ENCODE results near the gene CMKLR1. TPM values are rescaled to one million over a fixed set of nuclear protein-coding genes. Genes with fewer than 3 reads are reported as not detected.

Gene CMKLR1
- total and polyA plus RNA-seq, 10 of the 15 experiments (the other 5 are each of a cell fraction or from before 2014, with no cell fraction given) = 13.8 to 52.3 (median 26.2) TPM

GRCh38 chr12:108299980-108300696 is 39.0 kb downstream of the CMKLR1 start:
- H3K4me1 ChIP-seq (ENCODE audit: control insufficient read depth, insufficient read depth, low read length) = peaks cover 55% of the 10 kb centered on the region
- H4K20me1 ChIP-seq (ENCODE audit: control insufficient read depth, insufficient read depth) = no peaks in the 10 kb centered on the region; the same call in 1 of the 2 replicates
- intact Hi-C loops (cut with micrococcal nuclease; ENCODE audit: unreplicated experiment) = no loop called here
- in situ Hi-C loops (cut with MboI) = no loop called here
- H3K27me3 ChIP-seq (replicated peaks in 1 of 2; ENCODE audit: control insufficient read depth in 2 of 2, insufficient read depth in 2 of 2, low read length in 1 of 2) = no peaks in the 10 kb centered on the region
- H3K4me2 ChIP-seq (ENCODE audit: control insufficient read depth, insufficient read depth) = no peak overlapping the region
- peak; percentile 89 for TF ChIP-seq ZNF24 (IDR thresholded peaks at IDR 0.05)
- TF ChIP-seq BHLHE40 (IDR thresholded peaks at IDR 0.05; ENCODE audit: borderline replicate concordance in 1 of 2, low read depth in 2 of 2, low read length in 1 of 2) = no peak
- no peak for ATAC-seq
- H3K36me3 ChIP-seq (ENCODE audit: control insufficient read depth in 2 of 2, insufficient read depth in 2 of 2, low read length in 1 of 2) = peaks cover 0 to 6% of the 10 kb centered on the region in 2 experiments; a peak in 1 of 4 replicates
- DNase-seq (ENCODE audit: low read depth, low spot score) = no peak
- ChIA-PET RAD21 (ENCODE audit: unreplicated experiment) (no interaction called here), POLR2A (no interaction called here), CTCF (interaction anchor here (1.7 kb wide), 1 partner anchor 35 kb away, joined by 7 read pairs; no protein-coding TSS in a partner anchor), SMC1A (ENCODE audit: uncharacterized antibody, unreplicated experiment) (interaction anchor here (1.3 kb wide), 1 partner anchor 14 kb away, joined by 4 read pairs; no protein-coding TSS in a partner anchor)
- H3K4me3 ChIP-seq = no peak overlapping the region
- peaks cover 4% of the 10 kb centered on the region; the same call in 1 of the 3 replicates for H3K9me3 ChIP-seq (replicated peaks; ENCODE audit: control insufficient read depth, insufficient read depth, low read length)
- no peak overlapping the region for H3K27ac ChIP-seq (ENCODE audit: control insufficient read depth, insufficient read depth)
- H3K9ac ChIP-seq (ENCODE audit: control insufficient read depth, insufficient read depth, low read length) = no peak overlapping the region
- peaks cover 2% of the 10 kb centered on the region for H3K79me2 ChIP-seq (ENCODE audit: control insufficient read depth, insufficient read depth, low read length)
- no TSS peak for BruUV-seq (replicated peaks)
- no peak for FAIRE-seq
- H2AFZ ChIP-seq (ENCODE audit: control insufficient read depth, low read depth, low read length) = no peak overlapping the region
- 91% methylated on average over 7 of the region's 7 CpGs for WGBS (ENCODE audit: insufficient coverage, insufficient replicate concordance, low lambda C conversion rate, missing lambda C conversion rate)

GRCh38 chr12:108299516-108299915 is 39.6 kb downstream of the CMKLR1 start:
- POLR2A ChIA-PET = interaction anchor here (0.9 to 3.1 kb wide), 3 partner anchors 8 to 35 kb away, joined by 4 to 16 read pairs (median 4); no protein-coding TSS in a partner anchor
- Histone ChIP-seq H2AFZ (ENCODE audit: control insufficient read depth, low read depth, low read length) (no peak overlapping the region), H3K27me3 (replicated peaks in 1 of 2; ENCODE audit: control insufficient read depth in 2 of 2, insufficient read depth in 2 of 2, low read length in 1 of 2) (no peaks in the 10 kb centered on the region), H3K9ac (ENCODE audit: control insufficient read depth, insufficient read depth, low read length) (no peak overlapping the region), H3K27ac (ENCODE audit: control insufficient read depth, insufficient read depth) (peak overlapping the region; percentile 71; the same call in 1 of the 2 replicates), H4K20me1 (ENCODE audit: control insufficient read depth, insufficient read depth) (no peaks in the 10 kb centered on the region; the same call in 1 of the 2 replicates), H3K9me3 (replicated peaks; ENCODE audit: control insufficient read depth, insufficient read depth, low read length) (peaks cover 4% of the 10 kb centered on the region; the same call in 1 of the 3 replicates), H3K36me3 (ENCODE audit: control insufficient read depth in 2 of 2, insufficient read depth in 2 of 2, low read length in 1 of 2) (peaks cover 0 to 6% of the 10 kb centered on the region in 2 experiments; a peak in 1 of 4 replicates), H3K4me1 (ENCODE audit: control insufficient read depth, insufficient read depth, low read length) (peaks cover 55% of the 10 kb centered on the region), H3K79me2 (ENCODE audit: control insufficient read depth, insufficient read depth, low read length) (peaks cover 2% of the 10 kb centered on the region), H3K4me3 (no peak overlapping the region), H3K4me2 (ENCODE audit: control insufficient read depth, insufficient read depth) (peak overlapping the region; percentile 60; the same call in 1 of the 2 replicates)
- WGBS (ENCODE audit: insufficient coverage, insufficient replicate concordance, low lambda C conversion rate, missing lambda C conversion rate) = 65% methylated on average over 4 of the region's 4 CpGs
- ATAC-seq = no peak
- intact Hi-C loops (cut with micrococcal nuclease; ENCODE audit: unreplicated experiment) = no loop called here
- SMC1A ChIA-PET (ENCODE audit: uncharacterized antibody, unreplicated experiment) = no interaction called here
- in situ Hi-C loops (cut with MboI) = no loop called here
- no peak for DNase-seq (ENCODE audit: low read depth, low spot score)
- CTCF ChIA-PET = interaction anchor here (1.7 kb wide), 1 partner anchor 35 kb away, joined by 7 read pairs; no protein-coding TSS in a partner anchor
- no peak for FAIRE-seq
- no TSS peak for BruUV-seq (replicated peaks)
- RAD21 ChIA-PET (ENCODE audit: unreplicated experiment) = interaction anchor here (2.7 kb wide), 1 partner anchor 36 kb away, joined by 8 read pairs; no protein-coding TSS in a partner anchor
- TF ChIP-seq HCFC1 (IDR thresholded peaks at IDR 0.05; ENCODE audit: low read length) = no peak
- no peak for TF ChIP-seq CUX1 (IDR thresholded peaks at IDR 0.05; ENCODE audit: insufficient replicate concordance, low read depth, low read length)
- no peak for TF ChIP-seq ZNF687 (IDR thresholded peaks at IDR 0.05)
